B cell (primary cell): ENCODE results near the gene DAZAP1. TPM values are rescaled to one million over a fixed set of nuclear protein-coding genes. Genes with fewer than 3 reads are reported as not detected.

Experiments
- ATAC-seq: fragments of 200-7000 bp; cut with Tn5 transposase; one replicate; pipeline ENCODE4 v1.10.0; 2021; ENCODE audit warnings: low read depth, mild to moderate bottlenecking, moderate number of reproducible peaks, moderate library complexity
- CTCF ChIA-PET: fragments of 350-600 bp; sonication (Branson Sonifier 250); formaldehyde crosslinking; loops from one replicate; lab custom pipeline; 2021; ENCODE audit warnings: antibody characterized with exemption, inconsistent platforms; lab: Charles Lee
- POLR2A ChIA-PET: fragments of 350-600 bp; sonication (Branson Sonifier 250); formaldehyde crosslinking; loops from one replicate; lab custom pipeline; 2021; ENCODE audit warnings: antibody characterized with exemption; lab: Charles Lee
- DNase-seq: peaks from one replicate; pipeline ENCODE4 v3.0.0; 2013
- H2AFZ ChIP-seq: 2 replicates; pipeline ENCODE4 v1.6.1; 2012; ENCODE audit warnings: mild to moderate bottlenecking, low read depth, low read length; ENCODE audit not compliant: insufficient read depth, poor library complexity, severe bottlenecking
- H3K27ac ChIP-seq, 2 donors: 1 replicate in 1 of 2; 2 replicates in 1 of 2; pipeline ENCODE4 v1.5.1; 2012 to 2013; ENCODE audit warnings: low read length in 2 of 2, mild to moderate bottlenecking in 2 of 2, moderate library complexity in 1 of 2
- H3K27me3 ChIP-seq, 4 experiments: fragments of 200-600 bp in 1 of 4; sonication (generic) in 1 of 4; replicated peaks in 1 of 4; 1 replicate in 2 of 4; 2 replicates in 2 of 4; pipeline versions ENCODE4 v1.6.1 to v1.7.0; 2013 to 2016; ENCODE audit warnings: low read length in 3 of 4, mild to moderate bottlenecking in 2 of 4, mixed read lengths in 1 of 4, moderate library complexity in 1 of 4; ENCODE audit not compliant: insufficient read depth in 4 of 4, control insufficient read depth in 3 of 4; ENCODE audit errors: control extremely low read depth in 1 of 4
- H3K36me3 ChIP-seq, 2 experiments: replicated peaks in 1 of 2; 1 replicate in 1 of 2; 2 replicates in 1 of 2; pipeline versions ENCODE4 v1.6.1 to v1.7.1; 2013; ENCODE audit warnings: low read length in 1 of 2; ENCODE audit not compliant: insufficient read depth in 2 of 2, control insufficient read depth in 1 of 2; ENCODE audit errors: control extremely low read depth in 1 of 2, extremely low read depth in 1 of 2
- H3K4me1 ChIP-seq, 2 donors: fragments of 200-600 bp in 1 of 2; sonication (generic) in 1 of 2; 1 replicate in 1 of 2; 2 replicates in 1 of 2; pipeline versions ENCODE4 v1.5.1 to v1.6.1; 2013 to 2017; ENCODE audit warnings: low read length in 2 of 2; ENCODE audit not compliant: control insufficient read depth in 2 of 2, insufficient read depth in 2 of 2
- H3K4me2 ChIP-seq: replicated peaks from 2 replicates; pipeline ENCODE3; 2012; ENCODE audit warnings: mild to moderate bottlenecking, low read depth, low read length; ENCODE audit not compliant: poor library complexity, severe bottlenecking
- H3K4me3 ChIP-seq, 5 experiments: fragments of 200-600 bp in 1 of 5; sonication (generic) in 1 of 5; 1 replicate in 3 of 5; 2 replicates in 2 of 5; pipeline versions ENCODE4 v1.5.1 to v1.7.0; 2011 to 2016; ENCODE audit warnings: low read length in 4 of 5, mild to moderate bottlenecking in 4 of 5, low read depth in 2 of 5, control low read depth in 1 of 5, moderate library complexity in 1 of 5; ENCODE audit not compliant: insufficient read depth in 1 of 5; ENCODE audit errors: control extremely low read depth in 1 of 5, extremely low read depth in 1 of 5
- H3K79me2 ChIP-seq: fragments of 200-600 bp; sonication (generic); one replicate; pipeline ENCODE4 v1.6.0; 2016; ENCODE audit warnings: low read length; ENCODE audit not compliant: control insufficient read depth, insufficient read depth
- H3K9ac ChIP-seq: fragments of 200-600 bp; sonication (generic); 2 replicates; pipeline ENCODE4 v1.6.1; 2017; ENCODE audit warnings: mild to moderate bottlenecking, low read length, moderate library complexity
- H3K9me3 ChIP-seq, 3 donors: one replicate each; pipeline versions ENCODE4 v1.6.1 to v1.7.1; 2013; ENCODE audit warnings: low read length in 2 of 3; ENCODE audit not compliant: control insufficient read depth in 2 of 3, insufficient read depth in 1 of 3; ENCODE audit errors: control extremely low read depth in 1 of 3
- H4K20me1 ChIP-seq: 2 replicates; pipeline ENCODE4 v1.6.0; 2012; ENCODE audit warnings: mild to moderate bottlenecking, low read length; ENCODE audit not compliant: insufficient read depth, control insufficient read depth, poor library complexity, severe bottlenecking
- H3K27ac Mint-ChIP-seq: one replicate; pipeline ENCODE4 v1.8.0; 2021; ENCODE audit warnings: mixed read lengths
- H3K27me3 Mint-ChIP-seq: one replicate; pipeline ENCODE4 v1.8.0; 2021; ENCODE audit warnings: mixed read lengths
- H3K4me1 Mint-ChIP-seq: one replicate; pipeline ENCODE4 v1.8.0; 2021; ENCODE audit warnings: mixed read lengths
- H3K4me3 Mint-ChIP-seq: one replicate; pipeline ENCODE4 v1.8.0; 2021; ENCODE audit warnings: mixed read lengths
- H3K9me3 Mint-ChIP-seq: one replicate; pipeline ENCODE4 v1.8.0; 2022; ENCODE audit warnings: mixed read lengths; ENCODE audit not compliant: insufficient read depth
- CTCF ChIP-seq: fragments of 200-600 bp; IDR thresholded peaks from one replicate; pipeline ENCODE4 v1.8.0; 2022; ENCODE audit warnings: antibody characterized with exemption, mild to moderate bottlenecking
- EZH2 ChIP-seq: IDR thresholded peaks from 2 replicates; pipeline ENCODE4 v1.6.1; 2012; ENCODE audit warnings: borderline replicate concordance, low read depth, mild to moderate bottlenecking, moderate library complexity, low read length; ENCODE audit not compliant: insufficient read depth, poor library complexity, severe bottlenecking
- WGBS: methylation state at CpG from one replicate; pipeline ENCODE4 v1.1.5; 2013; ENCODE audit warnings: missing lambda C conversion rate; ENCODE audit not compliant: insufficient coverage; 5-methylcytosine and 5-hydroxymethylcytosine counted together
- intact Hi-C: fragments of 100-400 bp; cut with micrococcal nuclease; formaldehyde crosslinking; loops from one replicate; pipeline ENCODE4 v1.10.0; 2022
- polyA plus RNA-seq: library from polyadenylated mRNA; depleted of rRNA; stranded (reverse); fragments of >200 nt; gene quantifications from 2 replicates; pipeline ENCODE4 v1.2.3, GENCODE V29; 2012
- total RNA-seq, 2 donors: library from RNA; stranded (reverse); fragments of 120-200 nt in 1 of 2; gene quantifications; 1 replicate in 1 of 2; 2 replicates in 1 of 2; pipeline versions ENCODE4 v1.2.3 to v1.2.4, GENCODE V29; 2013 to 2022

Gene DAZAP1
- total and polyA plus RNA-seq, 2 donors (not counting 1 experiment from before 2014, with no cell fraction given): 54.8 to 125 TPM

- 17% methylated on average over 47 of the region's 48 CpGs for WGBS
- Mint-ChIP-seq H3K9me3 (no peaks in the 10 kb centered on the region), H3K4me1 (peaks cover 16% of the 10 kb centered on the region), H3K4me3 (no peak overlapping the region), H3K27ac (no peak overlapping the region), H3K27me3 (peaks cover 27% of the 10 kb centered on the region)
- intact Hi-C loops: no loop called here
- no peak overlapping the region for H3K27ac ChIP-seq
- H3K4me2 ChIP-seq: no peak overlapping the region
- DNase-seq: no peak
- no peak overlapping the region for H2AFZ ChIP-seq
- POLR2A ChIA-PET: interaction anchor here (0.6 to 0.7 kb wide), 2 partner anchors 174 to 875 kb away, joined by 3 to 5 read pairs; no protein-coding TSS in a partner anchor
- peaks cover 0 to 31% (median 0%) of the 10 kb centered on the region in 3 donors for H3K9me3 ChIP-seq
- no peak overlapping the region for H3K9ac ChIP-seq
- peaks cover 31 to 35% of the 10 kb centered on the region in 2 donors for H3K4me1 ChIP-seq
- H3K36me3 ChIP-seq: no peaks in the 10 kb centered on the region
- CTCF ChIA-PET: interaction anchor here (0.6 kb wide), 1 partner anchor 263 kb away, joined by 3 read pairs; no protein-coding TSS in a partner anchor
- ATAC-seq: no peak
- H3K27me3 ChIP-seq: peaks cover 0 to 53% (median 29%) of the 10 kb centered on the region in 4 experiments
- H3K4me3 ChIP-seq: no peak overlapping the region
- peaks cover 12% of the 10 kb centered on the region for H4K20me1 ChIP-seq
- H3K79me2 ChIP-seq: no peaks in the 10 kb centered on the region
- no peak for TF ChIP-seq EZH2
- TF ChIP-seq CTCF: no peak
Observed at GRCh38 chr19:1457031-1457739, 49.8 kb downstream of the DAZAP1 start.

GRCh38 chr19:1457892-1458291, 50.5 kb downstream of the DAZAP1 start:
- Mint-ChIP-seq H3K4me1 (peaks cover 15% of the 10 kb centered on the region), H3K4me3 (no peak overlapping the region), H3K27me3 (peaks cover 27% of the 10 kb centered on the region), H3K27ac (no peak overlapping the region), H3K9me3 (no peaks in the 10 kb centered on the region)
- no peak for TF ChIP-seq EZH2
- no peak for TF ChIP-seq CTCF
- Histone ChIP-seq H3K27ac (no peak overlapping the region), H3K9ac (no peak overlapping the region), H3K27me3 (peaks cover 0 to 46% (median 22%) of the 10 kb centered on the region in 4 experiments), H3K36me3 (no peaks in the 10 kb centered on the region), H3K4me3 (no peak overlapping the region), H3K4me2 (no peak overlapping the region), H2AFZ (no peak overlapping the region), H4K20me1 (peaks cover 12% of the 10 kb centered on the region), H3K4me1 (peaks cover 31 to 35% of the 10 kb centered on the region in 2 donors), H3K79me2 (no peaks in the 10 kb centered on the region), H3K9me3 (peaks cover 0 to 30% (median 0%) of the 10 kb centered on the region in 3 donors)
- intact Hi-C loops: no loop called here
- ChIA-PET CTCF (interaction anchor here (1.2 kb wide), 1 partner anchor 14 kb away, joined by 4 read pairs; no protein-coding TSS in a partner anchor), POLR2A (interaction anchor here (0.7 kb wide), 1 partner anchor 175 kb away, joined by 5 read pairs; no protein-coding TSS in a partner anchor)
- 89% methylated on average over 16 of the region's 16 CpGs for WGBS
- DNase-seq (no peak), ATAC-seq (no peak)
